ENCODE data around the gene GALK1.
A peak's percentile ranks its signal among the peaks of the same experiment; 100 is the strongest.
"Not testable (repeated sequence)": the region's sequence is repeated elsewhere in the genome, so short reads cannot be mapped to it uniquely, and the experiment has no call there.

GALK1 gene

DNA sequence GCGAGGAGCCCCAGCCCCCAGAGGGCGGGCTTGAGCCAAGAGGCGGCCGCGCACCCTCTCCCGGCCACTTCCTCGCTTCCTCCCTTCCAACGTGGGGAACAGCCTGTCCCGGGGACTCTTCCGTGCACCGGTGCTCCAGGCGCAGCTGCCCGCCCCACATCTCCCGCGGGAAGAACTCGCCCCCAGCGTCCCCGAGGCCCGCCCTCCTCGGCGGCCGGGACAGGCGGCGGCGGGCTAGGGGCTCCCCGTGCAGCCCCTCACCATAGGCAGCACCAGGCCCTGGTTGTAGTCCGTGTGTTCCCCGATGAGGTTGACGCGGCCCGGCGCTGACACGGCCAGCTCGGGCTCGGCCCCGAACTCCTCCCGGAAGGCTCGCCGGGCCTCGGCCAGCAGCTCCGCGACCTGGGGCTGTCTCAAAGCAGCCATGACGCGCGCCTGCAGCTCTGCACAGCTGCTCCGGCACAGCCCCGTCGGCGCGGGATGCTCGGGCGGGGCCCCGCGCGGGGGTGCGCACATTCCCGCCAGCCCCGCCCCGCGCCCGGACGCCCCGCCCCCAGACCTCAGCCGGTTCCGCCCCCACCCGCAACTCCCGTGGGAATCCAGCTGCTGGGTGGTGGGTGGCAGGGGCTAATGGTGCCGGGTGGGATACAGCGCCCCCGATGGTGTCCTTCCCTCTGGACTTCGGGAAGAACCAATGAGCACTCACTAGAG, at the start of gene GALK1:
TSS of gene GALK1 (minus strand) at position 482 of the 711 bp plus-strand sequence. CDS start at position 426, 56 bp downstream.
- peak; percentile 65 for DNase-seq

DNA sequence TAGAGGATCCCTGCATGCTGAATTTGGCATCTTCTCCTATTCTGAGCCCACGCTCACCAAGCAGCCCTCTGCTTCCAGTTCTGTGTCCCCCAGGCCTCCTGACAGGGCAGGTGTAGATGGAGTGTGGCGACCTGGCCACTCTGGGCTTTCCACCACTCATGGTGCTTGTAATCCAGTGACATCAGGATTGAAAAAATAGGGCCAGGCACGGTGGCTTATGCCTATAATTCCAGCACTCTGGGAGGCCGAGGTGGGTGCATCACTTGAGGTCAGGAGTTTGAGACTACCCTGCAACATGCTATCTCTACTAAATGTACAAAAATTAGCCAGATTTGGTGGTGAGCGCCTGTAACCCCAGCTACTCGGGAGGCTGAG, 49.0 kb upstream of the GALK1 start:
- no peak for DNase-seq

DNA sequence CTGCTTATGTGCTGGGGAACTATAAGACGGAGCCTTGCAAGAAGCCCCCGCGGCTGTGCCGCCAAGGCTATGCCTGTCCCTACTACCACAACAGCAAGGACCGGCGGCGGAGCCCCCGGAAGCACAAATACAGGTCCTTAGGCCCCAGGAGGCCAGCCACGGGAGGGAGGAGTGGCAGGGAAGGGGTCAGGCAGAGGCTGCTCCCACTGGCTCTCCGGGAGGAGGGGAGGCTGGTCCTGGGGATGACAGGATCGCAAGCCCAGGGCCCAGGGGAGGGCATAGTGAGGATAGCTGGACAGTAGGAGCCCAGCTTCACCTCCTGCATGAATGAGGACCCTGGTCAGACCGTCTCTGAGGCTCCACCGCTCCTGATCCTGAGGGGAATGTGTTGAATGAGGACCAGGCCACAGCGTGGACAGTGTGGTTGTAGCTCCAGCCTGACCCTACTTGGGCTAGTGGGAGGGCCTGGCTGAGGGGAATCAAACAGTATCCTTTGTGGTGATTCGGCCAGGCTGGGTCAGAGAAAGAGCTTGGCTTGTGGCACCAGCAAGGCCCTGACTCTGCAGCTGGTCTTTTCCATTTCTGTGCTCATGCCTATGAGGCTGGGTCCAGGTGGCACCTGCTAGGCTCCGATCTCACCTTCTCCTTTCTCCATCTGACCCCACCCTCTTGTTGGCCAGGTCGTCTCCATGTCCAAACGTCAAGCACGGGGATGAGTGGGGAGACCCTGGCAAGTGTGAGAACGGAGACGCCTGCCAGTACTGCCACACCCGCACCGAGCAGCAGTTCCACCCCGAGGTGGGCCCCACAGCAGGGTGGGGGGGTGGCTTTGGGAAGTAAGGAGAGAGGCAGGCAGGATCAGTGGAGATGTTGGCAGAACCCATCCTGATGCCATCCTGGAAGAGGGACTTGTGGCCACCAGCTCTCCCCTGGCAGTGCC, 48.4 kb upstream of the GALK1 start:
- no peak for DNase-seq

DNA sequence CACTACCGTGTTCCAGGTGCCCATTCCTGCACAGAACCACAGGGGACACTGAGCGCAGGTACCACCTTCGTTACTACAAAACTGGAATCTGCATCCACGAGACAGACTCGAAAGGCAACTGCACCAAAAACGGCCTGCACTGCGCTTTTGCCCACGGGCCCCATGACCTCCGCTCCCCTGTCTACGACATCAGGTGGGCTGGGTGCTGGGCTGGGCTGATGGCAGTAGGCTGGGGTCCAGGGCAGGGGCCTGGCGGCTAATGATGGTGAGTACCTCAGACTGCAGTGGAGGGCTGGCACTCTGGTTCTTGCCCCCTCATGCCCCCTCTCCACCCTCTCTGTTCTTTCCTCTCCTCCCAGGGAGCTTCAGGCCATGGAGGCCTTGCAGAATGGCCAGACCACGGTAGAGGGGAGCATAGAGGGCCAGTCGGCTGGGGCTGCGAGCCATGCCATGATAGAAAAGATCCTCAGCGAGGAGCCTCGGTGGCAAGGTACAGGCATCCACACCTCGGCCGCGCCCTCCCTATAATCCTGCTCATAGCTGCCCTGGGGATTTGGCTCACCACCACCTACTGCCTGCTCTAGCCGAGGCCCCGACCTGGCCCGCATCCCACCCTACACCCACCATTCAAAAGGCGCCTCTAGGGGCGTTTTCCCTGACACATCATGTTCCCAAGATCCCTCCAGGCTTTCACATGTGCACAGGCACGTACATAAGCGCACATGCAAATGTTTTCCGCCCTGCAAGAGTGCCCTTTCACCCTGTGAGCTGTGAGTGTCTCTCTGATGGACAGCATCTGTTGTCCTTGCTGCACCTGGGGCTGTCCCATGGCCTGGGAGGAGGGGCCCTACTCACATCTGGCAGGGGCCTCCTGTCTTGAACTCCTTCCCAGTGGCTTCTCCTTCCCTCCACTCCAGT, 47.4 kb upstream of the GALK1 start:
- DNase-seq: no peak

DNA sequence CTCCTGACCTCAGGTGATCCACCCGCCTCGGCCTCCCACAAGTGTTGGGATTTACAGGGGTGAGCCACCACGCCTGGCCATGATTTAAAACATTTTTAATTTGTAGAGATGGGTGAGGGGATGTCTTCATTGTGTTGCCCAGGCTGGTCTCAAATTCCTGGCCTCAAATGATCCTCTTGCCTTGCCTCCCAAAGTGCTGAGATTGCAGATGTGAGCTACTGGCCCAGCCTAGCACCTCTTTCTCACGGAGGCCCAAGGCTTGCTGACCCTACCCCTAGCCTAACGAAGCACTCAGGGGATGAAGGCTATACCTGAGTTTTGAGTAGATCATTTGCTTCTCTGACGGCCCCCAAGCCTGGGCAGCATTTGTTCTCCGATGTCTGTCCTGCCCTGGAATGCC, 46.2 kb upstream of the GALK1 start:
- no peak for DNase-seq

DNA sequence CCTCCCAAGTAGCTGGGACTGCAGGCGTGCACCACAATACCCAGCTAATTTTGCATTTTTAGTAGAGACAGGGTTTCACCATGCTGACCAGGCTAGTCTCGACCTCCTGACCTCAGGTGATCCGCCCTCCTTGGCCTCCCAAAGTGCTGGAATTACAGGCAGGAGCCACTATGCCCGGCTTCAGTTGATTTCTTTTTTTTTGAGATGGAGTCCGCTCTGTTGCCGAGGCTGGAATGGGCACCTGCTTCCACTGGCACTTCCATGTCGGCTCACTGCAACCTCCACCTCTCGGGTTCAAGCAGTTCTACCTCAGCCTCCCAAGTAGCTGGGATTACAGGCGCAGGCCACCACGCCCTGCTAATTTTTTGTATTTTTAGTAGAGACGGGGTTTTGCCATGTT, 45.8 kb upstream of the GALK1 start:
- DNase-seq: not testable (repeated sequence)

DNA sequence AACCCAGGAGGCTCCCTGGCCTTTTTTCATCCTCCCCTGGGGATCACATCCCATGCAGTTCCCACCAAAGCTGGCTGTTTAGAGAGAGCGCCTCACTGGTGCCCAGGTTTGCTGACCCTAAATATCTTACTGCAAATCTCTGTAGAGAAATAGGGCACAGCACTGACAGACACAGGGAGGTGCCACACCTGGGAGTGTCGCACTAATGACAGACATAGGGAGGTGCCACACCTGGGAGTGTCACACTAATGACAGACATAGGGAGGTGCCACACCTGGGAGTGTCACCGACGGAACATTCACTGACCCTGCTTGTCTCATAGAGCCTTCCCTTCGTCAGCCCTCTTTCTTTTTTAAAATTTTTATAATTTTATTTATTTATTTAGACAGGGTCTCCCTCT, 45.2 kb upstream of the GALK1 start:
- DNase-seq: no peak

DNA sequence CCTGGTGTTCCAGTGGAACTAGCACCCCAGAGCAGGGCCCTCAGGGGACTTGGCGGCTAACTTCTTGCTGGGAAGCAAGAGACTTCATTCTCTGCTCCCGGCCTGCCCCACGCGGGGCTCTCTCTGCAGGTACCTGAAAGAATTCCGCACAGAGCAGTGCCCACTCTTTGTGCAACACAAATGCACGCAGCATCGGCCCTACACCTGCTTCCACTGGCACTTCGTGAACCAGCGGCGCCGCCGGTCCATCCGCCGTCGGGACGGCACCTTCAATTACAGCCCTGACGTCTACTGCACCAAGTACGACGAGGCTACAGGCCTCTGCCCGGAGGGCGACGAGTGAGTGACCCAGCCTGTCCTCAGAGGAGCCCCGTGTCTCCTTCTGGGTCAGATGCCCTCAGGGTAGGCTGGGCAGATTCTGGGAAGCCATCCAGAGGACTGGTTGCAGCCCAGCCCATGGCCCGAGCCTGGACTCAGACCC, 44.7 kb upstream of the GALK1 start:
- DNase-seq: no peak

DNA sequence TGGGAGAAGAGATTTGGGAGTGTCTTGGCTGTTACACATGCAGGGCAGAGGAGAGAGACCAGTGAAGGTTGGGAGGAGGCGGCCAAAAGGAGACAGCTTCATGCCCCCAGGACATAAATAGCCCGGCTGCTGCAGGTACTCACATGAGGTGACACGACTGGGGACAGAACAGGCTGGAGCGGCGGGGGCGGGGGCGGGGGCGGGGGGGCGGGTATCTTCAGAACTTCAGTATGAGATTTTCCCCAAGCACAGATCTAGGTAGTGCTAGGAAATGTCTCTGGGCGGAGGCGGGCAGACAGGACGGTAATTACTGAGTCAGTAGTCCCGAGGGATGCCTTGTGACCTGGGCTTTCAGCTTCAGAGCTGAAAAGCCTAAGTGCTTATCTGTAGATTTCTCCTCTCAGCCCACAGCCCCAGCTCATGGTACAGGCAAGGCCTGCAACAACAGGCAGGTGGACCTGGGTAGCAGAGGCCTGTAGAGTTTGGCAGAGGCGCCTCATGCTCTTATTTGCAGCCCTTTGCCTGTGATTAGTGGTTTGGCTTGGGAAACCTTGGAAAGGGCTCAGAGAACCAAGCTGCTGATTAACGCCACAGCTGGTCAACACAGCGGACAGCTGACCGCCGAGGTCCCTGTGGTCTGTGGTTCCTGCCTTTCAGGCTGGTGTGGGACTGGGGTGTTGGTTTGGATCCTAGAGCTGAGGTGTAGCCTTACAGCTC, 44.1 kb upstream of the GALK1 start:
- DNase-seq: no peak

DNA sequence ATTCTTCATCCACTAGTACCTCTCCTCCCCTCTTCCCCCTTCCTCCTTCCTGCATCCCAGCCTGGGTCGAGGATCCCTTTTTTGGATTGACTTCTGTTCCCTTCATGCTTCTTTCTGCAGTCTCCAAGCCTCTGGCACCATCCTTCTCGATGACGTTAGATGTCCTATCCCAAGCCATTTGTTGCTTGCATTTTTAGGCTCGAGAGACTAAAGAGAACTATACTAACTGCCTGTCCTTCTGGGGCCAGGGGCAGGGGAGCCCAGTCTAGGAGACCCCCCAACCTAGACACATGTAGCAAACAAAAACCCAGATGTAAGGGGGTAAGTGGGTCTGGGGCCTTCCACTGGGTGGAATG, 43.5 kb upstream of the GALK1 start:
- no peak for DNase-seq

DNA sequence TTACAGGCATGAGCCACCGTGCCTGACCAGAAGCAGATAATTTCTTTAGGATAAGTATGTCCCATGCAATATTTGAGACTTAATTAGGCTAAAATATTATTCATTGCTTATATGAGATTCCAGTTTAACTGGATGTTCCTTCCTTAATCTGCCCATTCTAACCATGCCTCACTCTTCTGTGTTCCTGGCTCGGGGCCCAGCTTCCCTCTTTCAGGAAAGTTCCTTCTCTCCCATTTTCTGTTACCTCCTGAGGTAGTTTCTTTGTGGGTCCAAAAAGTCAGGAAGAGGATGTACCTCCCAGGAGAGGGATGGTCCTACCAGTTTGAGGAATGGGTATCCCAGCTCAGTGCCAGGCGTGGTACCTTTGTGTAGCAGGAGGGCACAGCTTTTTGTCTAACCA, 42.9 kb upstream of the GALK1 start:
- DNase-seq: no peak

DNA sequence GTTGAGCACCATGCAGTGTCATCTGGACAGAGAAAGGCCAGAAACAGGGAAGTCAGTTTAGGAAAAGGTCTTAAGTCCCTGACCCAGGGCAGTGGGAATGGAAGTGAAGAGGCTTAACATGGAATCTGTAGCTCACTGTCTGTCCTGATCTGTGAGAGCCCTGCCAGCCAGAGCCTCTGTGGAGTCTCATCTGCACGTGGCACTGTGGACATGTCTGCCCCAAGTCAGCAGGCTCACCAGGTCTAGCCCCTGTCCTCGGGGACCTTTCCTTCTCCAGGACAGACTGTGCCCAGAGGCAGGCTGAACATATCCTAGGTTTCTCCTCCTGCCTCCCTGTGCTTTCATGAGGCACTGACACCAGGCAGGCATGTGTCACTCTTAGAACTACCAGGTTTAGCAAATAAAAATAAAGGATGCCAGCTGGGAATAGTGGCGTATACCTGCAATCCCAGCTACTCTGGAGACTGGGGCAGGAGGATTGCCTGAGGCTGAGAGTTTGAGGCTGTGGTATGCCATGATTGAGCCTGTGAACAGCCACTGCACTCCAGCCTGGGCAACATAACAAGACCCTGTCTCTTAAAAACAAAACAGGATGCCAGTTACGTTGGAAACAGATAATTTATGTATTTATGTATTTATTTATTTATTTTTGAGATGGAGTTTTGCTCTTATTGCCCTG, 42.0 kb upstream of the GALK1 start:
- DNase-seq: no peak

DNA sequence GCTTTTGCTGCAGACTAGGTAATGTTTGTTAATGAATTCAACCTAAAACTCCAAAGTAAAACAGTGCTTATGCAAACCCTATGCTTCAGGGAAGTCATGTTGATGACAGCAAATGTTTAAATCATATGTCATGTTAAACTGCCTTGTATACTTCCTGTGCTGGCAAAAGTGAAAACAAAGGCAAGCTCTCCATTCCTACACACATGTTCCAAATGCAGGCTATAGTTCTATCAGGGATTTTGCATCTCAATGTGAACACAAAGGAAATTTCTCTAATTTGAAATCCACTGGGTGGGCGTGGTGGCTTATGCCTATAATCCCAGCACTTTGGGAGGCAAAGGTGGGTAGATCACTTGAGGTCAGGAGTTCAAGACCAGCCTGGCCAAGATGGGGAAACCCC, 38.9 kb upstream of the GALK1 start:
- DNase-seq: no peak

DNA sequence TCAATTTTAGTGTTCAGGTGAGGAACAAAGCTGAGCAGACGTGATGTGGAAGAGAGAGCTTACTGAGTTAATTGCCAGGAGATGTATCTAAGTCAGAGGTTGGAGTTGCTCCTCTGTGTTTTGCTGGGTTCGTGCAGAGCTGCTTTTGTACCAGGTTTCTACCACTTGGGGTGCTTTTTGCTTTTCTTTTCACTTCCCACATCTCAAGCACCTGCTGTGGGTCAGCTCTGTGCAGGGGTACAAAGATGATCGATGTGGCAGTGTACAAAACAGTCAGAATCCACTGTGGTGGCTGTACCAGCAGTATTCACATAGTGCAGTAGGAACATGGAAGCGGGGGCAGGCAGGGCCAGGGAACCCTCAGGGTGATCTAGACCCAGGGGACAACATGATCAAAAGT, 34.4 kb upstream of the GALK1 start:
- no peak for DNase-seq

DNA sequence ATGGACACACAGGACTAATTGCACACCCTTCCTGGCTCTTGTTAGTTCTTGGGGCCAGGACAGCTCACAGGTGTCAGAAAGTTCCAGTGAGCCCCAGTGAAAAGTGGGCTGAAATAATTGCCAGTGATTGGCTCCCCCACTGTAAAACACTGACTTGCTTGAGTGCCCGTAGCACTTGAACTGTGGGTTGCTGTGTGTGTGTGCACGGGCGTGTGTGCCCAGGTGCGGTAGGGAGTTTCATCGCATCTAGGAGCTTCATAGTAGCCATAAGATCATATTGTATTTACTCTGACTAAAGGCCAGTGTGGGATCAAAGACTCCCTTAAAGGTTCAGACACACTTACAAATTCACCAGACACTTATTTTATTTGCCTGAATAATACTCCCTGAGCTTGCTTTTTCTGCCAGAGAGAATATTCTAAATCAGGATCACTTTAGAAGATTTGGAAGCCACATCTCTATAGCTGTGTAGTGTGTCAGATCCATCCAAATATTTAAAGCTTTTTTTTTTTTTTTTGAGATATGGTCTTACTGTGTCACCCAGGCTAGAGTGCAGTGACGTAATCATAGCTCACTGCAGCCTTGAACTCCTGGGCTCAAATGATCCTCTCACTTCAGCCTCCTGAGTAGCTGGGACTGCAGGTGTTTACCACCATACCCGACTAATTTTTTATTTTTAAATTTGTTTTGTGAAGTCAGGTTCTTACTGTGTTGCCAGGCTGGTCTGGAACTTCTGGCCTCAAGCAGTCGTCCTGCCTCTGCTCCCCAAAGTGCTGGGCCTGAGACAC, 31.0 kb upstream of the GALK1 start:
- no peak for DNase-seq

DNA sequence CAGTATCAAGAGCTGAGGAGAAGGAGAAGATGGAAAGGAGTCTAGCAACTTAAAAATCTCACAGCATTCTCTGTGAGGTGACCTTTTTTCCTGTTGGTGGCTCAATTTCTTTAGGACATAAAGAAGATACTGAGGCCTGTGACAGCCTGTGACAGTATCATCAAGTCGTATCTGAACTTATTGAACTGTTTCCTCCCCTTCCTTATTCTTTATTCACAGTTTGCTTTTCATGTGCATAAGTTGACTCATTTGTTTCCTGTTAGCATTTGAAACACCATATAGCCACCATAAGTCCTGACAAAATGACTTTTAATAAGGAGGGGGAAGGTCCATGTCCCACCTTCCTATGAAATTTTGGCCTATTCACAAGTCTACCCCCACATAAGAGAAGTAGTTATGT, 28.5 kb upstream of the GALK1 start:
- no peak for DNase-seq

DNA sequence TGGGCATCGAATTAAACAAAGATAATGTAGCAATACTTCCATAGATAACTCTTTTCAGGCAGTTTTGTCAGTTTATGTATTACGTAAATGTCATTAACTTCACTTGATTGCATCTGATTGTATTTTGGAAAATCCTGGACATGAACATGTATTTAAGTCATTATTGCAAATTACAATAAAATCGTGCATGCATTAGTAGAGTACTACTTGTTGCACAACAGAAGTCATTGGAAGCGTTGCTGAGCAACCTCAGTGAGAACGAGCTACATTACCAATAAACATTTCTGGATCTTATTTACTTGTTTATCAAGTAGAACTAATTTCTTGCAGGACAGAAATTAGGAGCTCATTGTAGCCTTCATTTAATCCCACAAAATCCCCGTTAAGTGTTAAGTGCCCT, 26.3 kb upstream of the GALK1 start:
- no peak for DNase-seq

DNA sequence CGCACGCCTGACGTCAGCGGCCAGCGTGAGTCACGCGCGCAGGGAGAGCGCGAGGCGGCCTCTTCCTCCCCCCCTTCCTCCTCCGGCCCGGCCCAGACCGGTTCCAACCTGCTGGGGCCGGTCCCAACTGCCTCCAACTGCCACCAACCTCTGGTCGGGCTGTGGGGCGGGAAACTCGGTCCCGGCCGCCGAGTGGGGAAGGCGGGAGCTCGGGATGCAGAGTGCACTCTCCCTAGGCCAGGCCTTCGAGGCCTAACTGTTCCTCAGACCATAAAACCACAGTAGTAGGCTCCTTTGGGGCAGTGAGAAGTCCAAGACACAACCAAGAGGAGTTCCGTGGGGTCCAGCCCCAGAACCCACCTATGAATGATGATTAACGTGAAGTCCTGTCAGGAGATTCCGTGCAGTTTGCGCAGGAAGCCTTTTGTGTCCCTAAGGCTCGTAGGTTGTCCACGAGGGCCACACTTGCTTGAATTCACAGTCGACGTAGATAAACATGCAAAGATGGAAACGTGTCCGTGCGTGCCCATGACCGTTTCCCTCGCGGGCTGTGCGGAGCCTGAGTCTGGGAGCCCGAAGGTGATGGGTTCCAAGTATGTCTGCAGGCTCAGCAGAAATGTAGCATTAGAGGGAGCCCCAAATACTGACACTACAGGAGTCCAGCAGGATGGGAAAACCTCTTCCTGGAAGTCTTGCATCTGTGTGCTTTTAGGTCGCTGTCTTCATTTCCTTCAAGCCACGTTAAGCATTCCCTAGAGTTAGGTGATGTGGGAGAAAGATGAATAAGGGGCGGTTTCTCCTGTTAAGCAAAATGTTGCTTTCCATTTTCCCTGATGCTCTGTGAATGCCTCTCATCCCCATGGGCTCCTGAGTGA, 20.3 kb upstream of the GALK1 start:
- DNase-seq: peak; percentile 23

DNA sequence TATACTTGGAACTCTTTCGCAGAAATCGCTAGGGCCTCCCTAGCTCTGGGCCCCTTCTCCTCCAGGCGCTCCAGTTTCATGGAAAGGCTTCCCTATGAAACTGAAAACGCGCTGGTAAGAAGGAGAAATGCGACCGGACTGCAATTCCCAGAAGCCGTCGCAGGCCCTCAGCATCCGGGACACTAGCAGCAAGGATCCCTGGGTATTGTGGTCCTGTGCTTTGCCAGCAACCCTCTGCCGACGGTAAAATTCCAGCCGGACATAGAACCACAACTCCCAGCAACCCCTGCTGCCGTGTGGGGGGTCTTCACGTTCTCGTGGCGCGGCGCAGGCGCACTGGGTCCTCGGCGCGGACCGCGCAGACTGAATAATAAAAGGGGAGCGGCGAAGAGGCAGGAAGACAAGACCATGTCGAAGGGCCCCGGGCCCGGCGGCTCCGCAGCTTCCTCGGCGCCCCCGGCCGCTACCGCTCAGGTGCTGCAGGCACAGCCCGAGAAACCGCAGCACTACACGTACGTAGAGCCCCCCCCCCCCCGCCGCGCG, 19.6 kb upstream of the GALK1 start, which contains the start of gene UNK:
TSS of gene UNK (plus strand) at position 334 of the 543 bp plus-strand sequence. CDS start at position 409, 75 bp downstream.
- DNase-seq: peak; percentile 94
